ENCODE measurements around the gene TCF7L2. TPM values are rescaled to one million over a fixed set of nuclear protein-coding genes. Genes with fewer than 3 reads are reported as not detected.

Gene TCF7L2
- total RNA-seq, 1 experiment from 2014 or later, result 45.2 TPM

GRCh38 chr10:112969542-112969941 lies 19.5 kb downstream of the TCF7L2 start:
- H3K4me1 ChIP-seq (ENCODE audit: control insufficient read depth, insufficient read depth, low read length), result peaks cover 54% of the 10 kb centered on the region
- TF ChIP-seq POLR2AphosphoS5 (IDR thresholded peaks at IDR 0.05; ENCODE audit: low read depth, low read length) (0 out of 2 replicates have a peak, but pooled peaks have one; percentile 9), REST (IDR thresholded peaks at IDR 0.05; ENCODE audit: insufficient read depth in 1 of 2, low read depth in 2 of 2, low read length in 1 of 2) (no peak), TCF7L2 (IDR thresholded peaks at IDR 0.05; ENCODE audit: low read depth, low read length) (0 out of 2 replicates have a peak, but pooled peaks have one; percentile 17)
- TF ChIP-seq, protein P1, sequence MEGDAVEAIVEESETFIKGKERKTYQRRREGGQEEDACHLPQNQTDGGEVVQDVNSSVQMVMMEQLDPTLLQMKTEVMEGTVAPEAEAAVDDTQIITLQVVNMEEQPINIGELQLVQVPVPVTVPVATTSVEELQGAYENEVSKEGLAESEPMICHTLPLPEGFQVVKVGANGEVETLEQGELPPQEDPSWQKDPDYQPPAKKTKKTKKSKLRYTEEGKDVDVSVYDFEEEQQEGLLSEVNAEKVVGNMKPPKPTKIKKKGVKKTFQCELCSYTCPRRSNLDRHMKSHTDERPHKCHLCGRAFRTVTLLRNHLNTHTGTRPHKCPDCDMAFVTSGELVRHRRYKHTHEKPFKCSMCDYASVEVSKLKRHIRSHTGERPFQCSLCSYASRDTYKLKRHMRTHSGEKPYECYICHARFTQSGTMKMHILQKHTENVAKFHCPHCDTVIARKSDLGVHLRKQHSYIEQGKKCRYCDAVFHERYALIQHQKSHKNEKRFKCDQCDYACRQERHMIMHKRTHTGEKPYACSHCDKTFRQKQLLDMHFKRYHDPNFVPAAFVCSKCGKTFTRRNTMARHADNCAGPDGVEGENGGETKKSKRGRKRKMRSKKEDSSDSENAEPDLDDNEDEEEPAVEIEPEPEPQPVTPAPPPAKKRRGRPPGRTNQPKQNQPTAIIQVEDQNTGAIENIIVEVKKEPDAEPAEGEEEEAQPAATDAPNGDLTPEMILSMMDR (IDR thresholded peaks at IDR 0.05), result no peak
- H3K9me3 ChIP-seq (ENCODE audit: control insufficient read depth, insufficient read depth, low read depth, low read length), result no peaks in the 10 kb centered on the region
- ATAC-seq (peak; percentile 22; the same call in 1 of the 2 replicates), DNase-seq (ENCODE audit: low read depth, low spot score) (no peak)
- BruUV-seq (replicated peaks), result no TSS peak
- no peaks in the 10 kb centered on the region; the same call in 1 of the 2 replicates for H3K36me3 ChIP-seq (ENCODE audit: control insufficient read depth, insufficient read depth, low read length)
- ChIA-PET POLR2A (no interaction called here), CTCF (no interaction called here)
- H3K27ac ChIP-seq (ENCODE audit: low read length), result peak overlapping the region; percentile 78
- in situ Hi-C loops (cut with HindIII; ENCODE audit: low pct_unique_long_range_greater_than_20kb, low sequenced_read_pairs), result no loop called here
- intact Hi-C loops (cut with micrococcal nuclease; ENCODE audit: unreplicated experiment), result no loop called here
- H3K4me3 ChIP-seq (ENCODE audit: low read depth in 2 of 2, low read length in 2 of 2), result no peak overlapping the region
- no peaks in the 10 kb centered on the region for H3K27me3 ChIP-seq (ENCODE audit: control insufficient read depth, insufficient read depth, low read length)

DNA sequence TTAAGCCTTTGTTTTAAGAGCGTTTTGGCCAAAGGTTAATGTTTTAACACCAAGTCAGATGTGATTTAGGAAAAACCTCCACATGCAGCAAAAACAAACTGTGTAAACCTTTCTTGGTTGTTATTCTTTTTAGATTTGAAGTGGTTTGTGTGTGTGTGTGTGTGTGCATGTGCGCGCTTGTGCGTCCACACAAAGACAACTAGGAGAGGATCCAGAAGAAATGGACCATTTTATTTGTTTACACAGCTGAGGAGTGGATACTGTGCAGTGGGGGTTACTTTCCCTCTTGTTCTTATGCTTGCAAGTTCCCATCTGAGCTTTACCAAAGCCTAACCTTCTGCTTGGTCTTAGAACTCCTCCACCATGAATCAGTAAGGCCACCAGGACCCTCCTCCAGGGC lies 20.0 kb downstream of the TCF7L2 start:
- H3K27me3 ChIP-seq (ENCODE audit: control insufficient read depth, insufficient read depth, low read length), result no peaks in the 10 kb centered on the region
- no peak overlapping the region for H3K4me3 ChIP-seq (ENCODE audit: low read depth in 2 of 2, low read length in 2 of 2)
- no peak for TF ChIP-seq SIN3A (IDR thresholded peaks at IDR 0.05; ENCODE audit: borderline replicate concordance, insufficient read depth, low read depth, low read length)
- no peaks in the 10 kb centered on the region for H3K9me3 ChIP-seq (ENCODE audit: control insufficient read depth, insufficient read depth, low read depth, low read length)
- TSS peak; percentile 1 for BruUV-seq (replicated peaks)
- ChIA-PET CTCF (no interaction called here), POLR2A (no interaction called here)
- no peaks in the 10 kb centered on the region; the same call in 1 of the 2 replicates for H3K36me3 ChIP-seq (ENCODE audit: control insufficient read depth, insufficient read depth, low read length)
- intact Hi-C loops (cut with micrococcal nuclease; ENCODE audit: unreplicated experiment), result no loop called here
- DNase-seq (ENCODE audit: low read depth, low spot score) (no peak), ATAC-seq (no peak)
- in situ Hi-C loops (cut with HindIII; ENCODE audit: low pct_unique_long_range_greater_than_20kb, low sequenced_read_pairs), result no loop called here
- peaks cover 50% of the 10 kb centered on the region for H3K4me1 ChIP-seq (ENCODE audit: control insufficient read depth, insufficient read depth, low read length)
- peak overlapping the region; percentile 78 for H3K27ac ChIP-seq (ENCODE audit: low read length)

- no TSS peak for BruUV-seq (replicated peaks)
- intact Hi-C loops (cut with micrococcal nuclease; ENCODE audit: unreplicated experiment), result no loop called here
Observed at GRCh38 chr10:112972606-112973005, 22.6 kb downstream of the TCF7L2 start.

More at GRCh38 chr10:112972606-112973005, 22.6 kb downstream of the TCF7L2 start:
- peaks cover 33% of the 10 kb centered on the region for H3K4me1 ChIP-seq (ENCODE audit: control insufficient read depth, insufficient read depth, low read length)
- no peaks in the 10 kb centered on the region for H3K27me3 ChIP-seq (ENCODE audit: control insufficient read depth, insufficient read depth, low read length)
- H3K9me3 ChIP-seq (ENCODE audit: control insufficient read depth, insufficient read depth, low read depth, low read length), result no peaks in the 10 kb centered on the region
- POLR2A ChIA-PET, result interaction anchor here (0.6 kb wide), 1 partner anchor 42 kb away, joined by 8 read pairs; no protein-coding TSS in a partner anchor
- peak overlapping the region; percentile 65 for H3K27ac ChIP-seq (ENCODE audit: low read length)
- in situ Hi-C loops (cut with HindIII; ENCODE audit: low pct_unique_long_range_greater_than_20kb, low sequenced_read_pairs), result no loop called here
- ATAC-seq (no peak), DNase-seq (ENCODE audit: low read depth, low spot score) (no peak)
- H3K36me3 ChIP-seq (ENCODE audit: control insufficient read depth, insufficient read depth, low read length), result no peaks in the 10 kb centered on the region; the same call in 1 of the 2 replicates
- H3K4me3 ChIP-seq (ENCODE audit: low read depth in 2 of 2, low read length in 2 of 2), result no peak overlapping the region
- CTCF ChIA-PET, result interaction anchor here (0.6 kb wide), 1 partner anchor 16 kb away, joined by 8 read pairs; no protein-coding TSS in a partner anchor
- TF ChIP-seq POLR2AphosphoS5 (IDR thresholded peaks at IDR 0.05; ENCODE audit: low read depth, low read length) (no peak), TCF7L2 (IDR thresholded peaks at IDR 0.05; ENCODE audit: low read depth, low read length) (no peak), SIN3A (IDR thresholded peaks at IDR 0.05; ENCODE audit: borderline replicate concordance, insufficient read depth, low read depth, low read length) (no peak), REST (IDR thresholded peaks at IDR 0.05; ENCODE audit: insufficient read depth in 1 of 2, low read depth in 2 of 2, low read length in 1 of 2) (no peak)
- TF ChIP-seq, protein P1 (IDR thresholded peaks at IDR 0.05), result no peak
